Mammary epithelial cell (primary cell): ENCODE data around the gene SMTNL2.

Source experiments
- CTCF ChIP-seq, 2 donors: IDR thresholded peaks in 1 of 2; conservative IDR thresholded peaks in 1 of 2; 2 replicates each; pipeline ENCODE4 v1.5.1; 2011 to 2012; ENCODE audit warnings: inconsistent platforms in 2 of 2, low read length in 2 of 2, mild to moderate bottlenecking in 2 of 2, control low read depth in 1 of 2, low read depth in 1 of 2; ENCODE audit not compliant: insufficient read depth in 1 of 2; ENCODE audit errors: extremely low read depth in 1 of 2
- EZH2 ChIP-seq: IDR thresholded peaks from 2 replicates; pipeline ENCODE4 v1.6.1; 2012; ENCODE audit warnings: low read length, inconsistent platforms, borderline replicate concordance

DNA sequence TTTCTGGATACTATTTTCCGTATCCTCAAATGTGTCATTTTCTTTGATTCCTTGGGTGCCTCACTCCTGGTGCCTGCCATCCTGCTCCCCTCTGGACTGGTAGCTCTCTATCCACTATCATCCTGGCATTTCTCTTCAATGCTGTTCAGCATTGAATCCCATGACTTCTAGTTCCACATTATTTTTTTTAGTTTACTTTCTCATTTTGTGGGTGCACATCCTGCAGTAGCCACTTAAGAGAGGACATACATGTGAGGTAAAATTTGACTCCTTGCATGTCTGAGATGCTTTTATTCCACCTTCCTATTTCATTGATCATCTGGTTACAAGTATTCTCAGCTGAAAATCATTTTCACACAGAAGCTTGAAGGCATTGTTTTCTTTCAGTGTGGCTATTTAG lies 38.0 kb downstream of the SMTNL2 start:
- no peak for TF ChIP-seq CTCF (conservative IDR thresholded peaks at IDR 0.05 in 1 of 2, IDR thresholded peaks at IDR 0.05 in 1 of 2; ENCODE audit: extremely low read depth in 1 of 2, insufficient read depth in 1 of 2, low read depth in 1 of 2, low read length in 2 of 2)
- TF ChIP-seq EZH2, result no peak
